ENCODE results near the gene SIX1.

DNA sequence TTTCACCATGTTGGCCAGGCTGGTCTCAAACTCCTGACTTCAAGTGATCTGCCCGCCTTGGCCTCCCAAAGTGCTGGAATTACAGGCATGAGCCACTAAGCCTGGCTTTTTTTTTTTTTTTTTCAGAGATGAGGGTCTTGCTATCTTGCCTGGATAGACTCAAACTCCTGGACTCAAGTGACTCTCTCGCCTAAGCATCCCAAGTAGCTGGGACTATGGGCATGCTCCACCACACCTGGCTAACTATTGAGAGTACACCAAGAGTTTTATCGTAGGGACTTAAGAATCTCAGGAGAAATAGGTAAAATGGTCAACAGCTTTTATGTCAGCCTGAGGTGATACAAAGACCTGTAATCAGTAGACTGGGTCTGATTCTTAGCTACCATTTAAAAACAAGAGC is 31.2 kb upstream of the SIX1 start:
- TF ChIP-seq, protein P1, sequence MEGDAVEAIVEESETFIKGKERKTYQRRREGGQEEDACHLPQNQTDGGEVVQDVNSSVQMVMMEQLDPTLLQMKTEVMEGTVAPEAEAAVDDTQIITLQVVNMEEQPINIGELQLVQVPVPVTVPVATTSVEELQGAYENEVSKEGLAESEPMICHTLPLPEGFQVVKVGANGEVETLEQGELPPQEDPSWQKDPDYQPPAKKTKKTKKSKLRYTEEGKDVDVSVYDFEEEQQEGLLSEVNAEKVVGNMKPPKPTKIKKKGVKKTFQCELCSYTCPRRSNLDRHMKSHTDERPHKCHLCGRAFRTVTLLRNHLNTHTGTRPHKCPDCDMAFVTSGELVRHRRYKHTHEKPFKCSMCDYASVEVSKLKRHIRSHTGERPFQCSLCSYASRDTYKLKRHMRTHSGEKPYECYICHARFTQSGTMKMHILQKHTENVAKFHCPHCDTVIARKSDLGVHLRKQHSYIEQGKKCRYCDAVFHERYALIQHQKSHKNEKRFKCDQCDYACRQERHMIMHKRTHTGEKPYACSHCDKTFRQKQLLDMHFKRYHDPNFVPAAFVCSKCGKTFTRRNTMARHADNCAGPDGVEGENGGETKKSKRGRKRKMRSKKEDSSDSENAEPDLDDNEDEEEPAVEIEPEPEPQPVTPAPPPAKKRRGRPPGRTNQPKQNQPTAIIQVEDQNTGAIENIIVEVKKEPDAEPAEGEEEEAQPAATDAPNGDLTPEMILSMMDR (IDR thresholded peaks at IDR 0.05) = no peak
- TF ChIP-seq POLR2A (IDR thresholded peaks at IDR 0.05) = no peak
- TF ChIP-seq POLR2AphosphoS5 (IDR thresholded peaks at IDR 0.05; ENCODE audit: insufficient read depth in 1 of 2, low read depth in 1 of 2) = no peak

All from vagina (tissue), 2 donors.